ENCODE measurements around the gene PCOLCE2. TPM values are rescaled to one million over a fixed set of nuclear protein-coding genes. Genes with fewer than 3 reads are reported as not detected.

PCOLCE2 gene
- total RNA-seq, 1 donor from 2014 or later = 1.1 TPM

- TF ChIP-seq CTCF (IDR thresholded peaks at IDR 0.05; ENCODE audit: insufficient read depth, low read length, severe bottlenecking) = no peak
- H3K36me3 ChIP-seq (ENCODE audit: control insufficient read depth, insufficient read depth, low read length) = no peaks in the 10 kb centered on the region
- DNase-seq (ENCODE audit: low read depth) (no peak), FAIRE-seq (no peak)
- peaks cover 7% of the 10 kb centered on the region for H3K27me3 ChIP-seq (ENCODE audit: control insufficient read depth, insufficient read depth, low read length)
- no peak overlapping the region for H3K4me3 ChIP-seq (ENCODE audit: low read depth, low read length)
These were observed 3.8 kb upstream of the PCOLCE2 start for GRCh38 chr3:142892714-142893113.

DNA sequence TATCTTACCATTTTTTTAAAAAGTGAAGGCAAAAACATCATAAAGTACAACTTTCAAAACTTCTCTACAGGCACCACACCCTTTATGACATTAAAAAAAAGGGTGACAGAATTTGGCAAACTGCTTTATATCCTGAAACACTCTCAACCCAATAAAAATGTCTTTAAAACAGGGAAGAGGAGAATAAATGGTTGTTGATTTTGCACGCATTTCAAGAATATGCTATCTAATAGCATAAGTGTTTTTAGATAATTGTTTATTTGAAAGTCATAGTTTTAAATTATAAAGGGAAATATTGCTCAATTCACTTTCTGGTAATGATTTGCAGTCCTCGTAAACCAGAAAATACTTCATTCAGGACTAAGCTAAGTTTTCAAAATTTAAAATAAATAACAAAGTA is 1.7 kb upstream of the PCOLCE2 start:
- TF ChIP-seq CTCF (IDR thresholded peaks at IDR 0.05; ENCODE audit: insufficient read depth, low read length, severe bottlenecking) = no peak
- peaks cover 7% of the 10 kb centered on the region for H3K27me3 ChIP-seq (ENCODE audit: control insufficient read depth, insufficient read depth, low read length)
- FAIRE-seq (no peak), DNase-seq (ENCODE audit: low read depth) (no peak)
- H3K36me3 ChIP-seq (ENCODE audit: control insufficient read depth, insufficient read depth, low read length) = no peaks in the 10 kb centered on the region
- H3K4me3 ChIP-seq (ENCODE audit: low read depth, low read length) = no peak overlapping the region

- H3K4me3 ChIP-seq (ENCODE audit: low read depth, low read length) = peak overlapping the region; percentile 38
- DNase-seq (ENCODE audit: low read depth) (no peak), FAIRE-seq (no peak)
- no peaks in the 10 kb centered on the region for H3K36me3 ChIP-seq (ENCODE audit: control insufficient read depth, insufficient read depth, low read length)
- no peak for TF ChIP-seq CTCF (IDR thresholded peaks at IDR 0.05; ENCODE audit: insufficient read depth, low read length, severe bottlenecking)
- H3K27me3 ChIP-seq (ENCODE audit: control insufficient read depth, insufficient read depth, low read length) = peaks cover 7% of the 10 kb centered on the region
These were observed 530 bp upstream of the PCOLCE2 start for GRCh38 chr3:142889212-142890014.

DNA sequence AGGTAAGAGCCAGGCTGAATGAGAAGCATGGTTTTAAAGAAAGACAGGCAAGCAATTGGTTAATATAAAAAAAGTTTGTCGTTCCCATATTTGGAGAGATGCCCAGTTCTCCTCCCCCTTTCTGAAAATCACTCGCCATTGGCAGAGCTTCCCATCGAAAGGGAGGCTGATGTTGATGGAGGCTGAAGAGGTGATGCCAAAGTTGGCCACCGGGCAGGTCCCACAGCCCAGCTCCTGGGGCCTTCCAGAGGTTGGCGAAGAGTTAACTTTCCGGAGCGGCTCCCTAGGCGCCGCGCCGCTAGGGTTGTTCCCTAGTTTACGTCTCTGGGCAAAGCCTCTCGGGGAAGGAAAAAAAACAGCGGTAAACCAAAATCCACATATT is 793 bp downstream of the PCOLCE2 start:
- TF ChIP-seq CTCF (IDR thresholded peaks at IDR 0.05; ENCODE audit: insufficient read depth, low read length, severe bottlenecking) = no peak
- Histone ChIP-seq H3K36me3 (ENCODE audit: control insufficient read depth, insufficient read depth, low read length) (no peaks in the 10 kb centered on the region), H3K4me3 (ENCODE audit: low read depth, low read length) (peak overlapping the region; percentile 38), H3K27me3 (ENCODE audit: control insufficient read depth, insufficient read depth, low read length) (peaks cover 7% of the 10 kb centered on the region)
- FAIRE-seq (no peak), DNase-seq (ENCODE audit: low read depth) (peak; percentile 6)

- DNase-seq (ENCODE audit: low read depth) = peak; percentile 73
These were observed 1.9 kb downstream of the PCOLCE2 start for GRCh38 chr3:142886940-142887339.

More at GRCh38 chr3:142886940-142887339, 1.9 kb downstream of the PCOLCE2 start:
- TF ChIP-seq CTCF (IDR thresholded peaks at IDR 0.05; ENCODE audit: insufficient read depth, low read length, severe bottlenecking) = no peak
- Histone ChIP-seq H3K4me3 (ENCODE audit: low read depth, low read length) (no peak overlapping the region), H3K36me3 (ENCODE audit: control insufficient read depth, insufficient read depth, low read length) (no peaks in the 10 kb centered on the region), H3K27me3 (ENCODE audit: control insufficient read depth, insufficient read depth, low read length) (peaks cover 7% of the 10 kb centered on the region)
- no peak for FAIRE-seq

Data from bronchial epithelial cell (primary cell).